A549 (cell line): Measurements from ENCODE around the gene PROCA1.

ENCODE experiments used
- TP53 ChIP-seq: fragments of 250-450 bp; sonication (Bioruptor Pico); IDR thresholded peaks from 2 replicates; pipeline ENCODE4 v1.5.0; 2021; ENCODE audit warnings: mild to moderate bottlenecking, moderate library complexity
- TF ChIP-seq, protein P1 (sequence below): IDR thresholded peaks from 2 replicates; pipeline ENCODE4 v1.6.1; 2012; ENCODE audit warnings: low read depth, borderline replicate concordance
- TF ChIP-seq, protein P2 (sequence below): fragments of >200 bp; sonication (Bioruptor Twin); formaldehyde crosslinking; IDR thresholded peaks from 3 replicates; pipeline ENCODE4 v1.6.1; 2016

DNA sequence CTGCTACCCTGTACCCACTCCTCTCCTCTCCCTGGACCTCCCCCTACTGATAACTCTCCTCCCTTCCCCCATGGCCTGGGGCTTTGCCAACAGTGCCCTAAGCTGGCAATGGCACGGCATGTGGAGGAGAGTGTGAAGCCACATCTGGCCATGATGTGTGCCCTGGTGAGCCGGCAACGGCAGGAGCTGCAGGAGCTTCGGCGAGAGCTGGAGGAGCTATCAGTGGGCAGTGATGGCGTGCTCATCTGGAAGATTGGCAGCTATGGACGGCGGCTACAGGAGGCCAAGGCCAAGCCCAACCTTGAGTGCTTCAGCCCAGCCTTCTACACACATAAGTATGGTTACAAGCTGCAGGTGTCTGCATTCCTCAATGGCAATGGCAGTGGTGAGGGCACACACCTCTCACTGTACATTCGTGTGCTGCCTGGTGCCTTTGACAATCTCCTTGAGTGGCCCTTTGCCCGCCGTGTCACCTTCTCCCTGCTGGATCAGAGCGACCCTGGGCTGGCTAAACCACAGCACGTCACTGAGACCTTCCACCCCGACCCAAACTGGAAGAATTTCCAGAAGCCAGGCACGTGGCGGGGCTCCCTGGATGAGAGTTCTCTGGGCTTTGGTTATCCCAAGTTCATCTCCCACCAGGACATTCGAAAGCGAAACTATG lies 37.3 kb upstream of the PROCA1 start:
- TF ChIP-seq, protein P1, sequence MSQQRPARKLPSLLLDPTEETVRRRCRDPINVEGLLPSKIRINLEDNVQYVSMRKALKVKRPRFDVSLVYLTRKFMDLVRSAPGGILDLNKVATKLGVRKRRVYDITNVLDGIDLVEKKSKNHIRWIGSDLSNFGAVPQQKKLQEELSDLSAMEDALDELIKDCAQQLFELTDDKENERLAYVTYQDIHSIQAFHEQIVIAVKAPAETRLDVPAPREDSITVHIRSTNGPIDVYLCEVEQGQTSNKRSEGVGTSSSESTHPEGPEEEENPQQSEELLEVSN: no peak
- TF ChIP-seq, protein P2, sequence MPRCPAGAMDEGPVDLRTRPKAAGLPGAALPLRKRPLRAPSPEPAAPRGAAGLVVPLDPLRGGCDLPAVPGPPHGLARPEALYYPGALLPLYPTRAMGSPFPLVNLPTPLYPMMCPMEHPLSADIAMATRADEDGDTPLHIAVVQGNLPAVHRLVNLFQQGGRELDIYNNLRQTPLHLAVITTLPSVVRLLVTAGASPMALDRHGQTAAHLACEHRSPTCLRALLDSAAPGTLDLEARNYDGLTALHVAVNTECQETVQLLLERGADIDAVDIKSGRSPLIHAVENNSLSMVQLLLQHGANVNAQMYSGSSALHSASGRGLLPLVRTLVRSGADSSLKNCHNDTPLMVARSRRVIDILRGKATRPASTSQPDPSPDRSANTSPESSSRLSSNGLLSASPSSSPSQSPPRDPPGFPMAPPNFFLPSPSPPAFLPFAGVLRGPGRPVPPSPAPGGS: no peak
- TF ChIP-seq TP53 (CRISPR knock-in tag): no peak
